ENCODE data around the gene CPNE7.

- TF ChIP-seq CTCF (conservative IDR thresholded peaks at IDR 0.05 in 1 of 2, IDR thresholded peaks at IDR 0.05 in 1 of 2; ENCODE audit: low read depth in 1 of 2, low read length in 2 of 2) (no peak), EZH2 (IDR thresholded peaks at IDR 0.05; ENCODE audit: low read length, missing control alignments) (no peak)
Observed at GRCh38 chr16:89572485-89573205, 2.9 kb upstream of the CPNE7 start.
